Astrocyte (in vitro differentiated cells and primary cell): ENCODE measurements around the gene AKAP1. TPM values are rescaled to one million over a fixed set of nuclear protein-coding genes. Genes with fewer than 3 reads are reported as not detected.

Experiments used
- DNase-seq: peaks from one replicate; pipeline ENCODE4 v3.0.0-alpha.2; 2010; ENCODE audit warnings: low read depth
- FAIRE-seq: peaks from 2 replicates; lab custom pipeline; 2011; peaks lifted over from hg19 to GRCh38; lab: Jason Lieb, UNC
- H2AFZ ChIP-seq: 2 replicates; pipeline ENCODE4 v1.6.0; 2012; ENCODE audit warnings: low read depth, low read length, inconsistent platforms
- H3K27ac ChIP-seq: 2 replicates; pipeline ENCODE4 v1.5.1; 2011; ENCODE audit warnings: low read depth, low read length, inconsistent platforms
- H3K27me3 ChIP-seq: 2 replicates; pipeline ENCODE4 v1.6.0; 2011; ENCODE audit warnings: low read length, inconsistent platforms; ENCODE audit not compliant: insufficient read depth
- H3K36me3 ChIP-seq: 2 replicates; pipeline ENCODE4 v1.5.1; 2011; ENCODE audit warnings: low read length, inconsistent platforms; ENCODE audit not compliant: insufficient read depth
- H3K4me1 ChIP-seq: 2 replicates; pipeline ENCODE4 v1.5.1; 2011; ENCODE audit warnings: low read length, inconsistent platforms; ENCODE audit not compliant: insufficient read depth
- H3K4me2 ChIP-seq: 2 replicates; pipeline ENCODE4 v1.6.0; 2012; ENCODE audit warnings: low read length, inconsistent platforms
- H3K4me3 ChIP-seq: 2 replicates; pipeline ENCODE4 v1.5.1; 2011; ENCODE audit warnings: low read depth, mild to moderate bottlenecking, low read length, inconsistent platforms; ENCODE audit not compliant: insufficient read depth
- H3K79me2 ChIP-seq: 2 replicates; pipeline ENCODE4 v1.6.0; 2012; ENCODE audit warnings: mild to moderate bottlenecking, low read length, inconsistent platforms; ENCODE audit not compliant: insufficient read depth
- H3K9ac ChIP-seq: 2 replicates; pipeline ENCODE4 v1.6.0; 2012; ENCODE audit warnings: mild to moderate bottlenecking, low read length, inconsistent platforms
- H3K9me3 ChIP-seq: 2 replicates; pipeline ENCODE4 v1.5.1; 2012; ENCODE audit warnings: low read depth, mild to moderate bottlenecking, low read length, inconsistent platforms; ENCODE audit not compliant: insufficient read depth
- H4K20me1 ChIP-seq: 2 replicates; pipeline ENCODE4 v1.6.0; 2012; ENCODE audit warnings: low read length, inconsistent platforms; ENCODE audit not compliant: insufficient read depth
- H3K27ac Mint-ChIP-seq: one replicate; pipeline ENCODE4 v1.8.0; 2021; ENCODE audit warnings: mild to moderate bottlenecking, mixed read lengths; ENCODE audit not compliant: unreplicated experiment
- H3K27me3 Mint-ChIP-seq: one replicate; pipeline ENCODE4 v1.8.0; 2021; ENCODE audit warnings: low read depth, mixed read lengths; ENCODE audit not compliant: unreplicated experiment
- H3K36me3 Mint-ChIP-seq: one replicate; pipeline ENCODE4 v1.8.0; 2021; ENCODE audit warnings: low read depth, mixed read lengths; ENCODE audit not compliant: unreplicated experiment
- H3K4me1 Mint-ChIP-seq: one replicate; pipeline ENCODE4 v1.8.0; 2021; ENCODE audit warnings: low read depth, mixed read lengths; ENCODE audit not compliant: unreplicated experiment
- H3K4me3 Mint-ChIP-seq: one replicate; pipeline ENCODE4 v1.8.0; 2021; ENCODE audit warnings: mild to moderate bottlenecking, moderate library complexity, mixed read lengths; ENCODE audit not compliant: unreplicated experiment
- H3K9me3 Mint-ChIP-seq: one replicate; pipeline ENCODE4 v1.8.0; 2021; ENCODE audit warnings: mild to moderate bottlenecking, mixed read lengths; ENCODE audit not compliant: unreplicated experiment
- CTCF ChIP-seq: IDR thresholded peaks from 2 replicates; pipeline ENCODE4 v1.5.1; 2011; ENCODE audit warnings: low read depth, mild to moderate bottlenecking, inconsistent platforms, low read length, moderate library complexity; ENCODE audit not compliant: insufficient read depth
- EZH2 ChIP-seq: IDR thresholded peaks from 2 replicates; pipeline ENCODE4 v1.6.1; 2012; ENCODE audit warnings: mild to moderate bottlenecking, low read length, inconsistent platforms; ENCODE audit not compliant: insufficient read depth
- total RNA-seq: library from RNA; stranded (reverse); gene quantifications from 2 replicates; pipeline ENCODE4 v1.2.1, GENCODE V29; 2021

The AKAP1 gene
- total RNA-seq, 1 donor from 2014 or later: 12.5 TPM

GRCh38 chr17:57145347-57145746 lies 60.3 kb downstream of the AKAP1 start:
- no peak overlapping the region for H3K27ac ChIP-seq
- Mint-ChIP-seq H3K4me1 (peaks cover 10% of the 10 kb centered on the region), H3K27me3 (peaks cover 9% of the 10 kb centered on the region), H3K9me3 (peaks cover 17% of the 10 kb centered on the region), H3K36me3 (peaks cover 4% of the 10 kb centered on the region), H3K27ac (no peak overlapping the region), H3K4me3 (no peak overlapping the region)
- no peak overlapping the region for H3K4me3 ChIP-seq
- TF ChIP-seq CTCF: no peak
- no peak for TF ChIP-seq EZH2
- no peaks in the 10 kb centered on the region for H3K36me3 ChIP-seq
- H3K9me3 ChIP-seq: no peaks in the 10 kb centered on the region
- no peaks in the 10 kb centered on the region for H4K20me1 ChIP-seq
- no peak overlapping the region for H3K4me2 ChIP-seq
- DNase-seq (no peak), FAIRE-seq (no peak)
- no peak overlapping the region for H2AFZ ChIP-seq
- no peaks in the 10 kb centered on the region for H3K79me2 ChIP-seq
- no peak overlapping the region for H3K9ac ChIP-seq
- H3K4me1 ChIP-seq: no peaks in the 10 kb centered on the region
- no peaks in the 10 kb centered on the region for H3K27me3 ChIP-seq

GRCh38 chr17:57146273-57146672 lies 61.2 kb downstream of the AKAP1 start:
- Histone ChIP-seq H3K9ac (no peak overlapping the region), H3K9me3 (no peaks in the 10 kb centered on the region), H3K36me3 (no peaks in the 10 kb centered on the region), H3K4me2 (no peak overlapping the region), H4K20me1 (no peaks in the 10 kb centered on the region), H2AFZ (no peak overlapping the region), H3K79me2 (no peaks in the 10 kb centered on the region), H3K27me3 (no peaks in the 10 kb centered on the region), H3K4me3 (no peak overlapping the region), H3K27ac (no peak overlapping the region), H3K4me1 (no peaks in the 10 kb centered on the region)
- DNase-seq: no peak
- H3K4me1 Mint-ChIP-seq: peaks cover 10% of the 10 kb centered on the region
- FAIRE-seq: no peak
- TF ChIP-seq EZH2: no peak
- TF ChIP-seq CTCF: no peak
- H3K9me3 Mint-ChIP-seq: peaks cover 23% of the 10 kb centered on the region
- no peak overlapping the region for H3K27ac Mint-ChIP-seq
- H3K4me3 Mint-ChIP-seq: no peak overlapping the region
- H3K36me3 Mint-ChIP-seq: peaks cover 4% of the 10 kb centered on the region
- peaks cover 11% of the 10 kb centered on the region for H3K27me3 Mint-ChIP-seq

- no peaks in the 10 kb centered on the region for H4K20me1 ChIP-seq
- H3K9ac ChIP-seq: no peak overlapping the region
- Mint-ChIP-seq H3K27ac (no peak overlapping the region), H3K4me3 (no peak overlapping the region), H3K27me3 (peaks cover 14% of the 10 kb centered on the region), H3K9me3 (peaks cover 50% of the 10 kb centered on the region), H3K4me1 (no peaks in the 10 kb centered on the region), H3K36me3 (peaks cover 6% of the 10 kb centered on the region)
- H3K9me3 ChIP-seq: peaks cover 6% of the 10 kb centered on the region
- TF ChIP-seq EZH2 (no peak), CTCF (no peak)
- FAIRE-seq (no peak), DNase-seq (no peak)
- no peak overlapping the region for H3K27ac ChIP-seq
- no peak overlapping the region for H3K4me2 ChIP-seq
- no peak overlapping the region for H2AFZ ChIP-seq
- no peaks in the 10 kb centered on the region for H3K27me3 ChIP-seq
- H3K36me3 ChIP-seq: no peaks in the 10 kb centered on the region
- H3K79me2 ChIP-seq: no peaks in the 10 kb centered on the region
- no peak overlapping the region for H3K4me3 ChIP-seq
- H3K4me1 ChIP-seq: no peaks in the 10 kb centered on the region
These were observed 66.8 kb downstream of the AKAP1 start for GRCh38 chr17:57151798-57152197.
